Fibroblast of pulmonary artery (primary cell): Measurements from ENCODE around the gene PRAME.
A peak's percentile ranks its signal among the peaks of the same experiment; 100 is the strongest.
"Not testable (repeated sequence)": the region's sequence is repeated elsewhere in the genome, so short reads cannot be mapped to it uniquely, and the experiment has no call there.

ENCODE experiments used
- DNase-seq: peaks from one replicate; pipeline ENCODE4 v3.0.0-alpha.2; 2010; ENCODE audit warnings: low read depth
- H3K4me3 ChIP-seq: replicated peaks from 2 replicates; pipeline ENCODE4 v1.5.1; 2011; ENCODE audit warnings: low read depth, mild to moderate bottlenecking, control low read depth, low read length, moderate library complexity
- TF ChIP-seq, protein P1 (sequence below): IDR thresholded peaks from 2 replicates; pipeline ENCODE4 v1.5.1; 2011; ENCODE audit warnings: mild to moderate bottlenecking, control low read depth, low read length, inconsistent platforms; ENCODE audit errors: missing control alignments

The PRAME gene, protein sequence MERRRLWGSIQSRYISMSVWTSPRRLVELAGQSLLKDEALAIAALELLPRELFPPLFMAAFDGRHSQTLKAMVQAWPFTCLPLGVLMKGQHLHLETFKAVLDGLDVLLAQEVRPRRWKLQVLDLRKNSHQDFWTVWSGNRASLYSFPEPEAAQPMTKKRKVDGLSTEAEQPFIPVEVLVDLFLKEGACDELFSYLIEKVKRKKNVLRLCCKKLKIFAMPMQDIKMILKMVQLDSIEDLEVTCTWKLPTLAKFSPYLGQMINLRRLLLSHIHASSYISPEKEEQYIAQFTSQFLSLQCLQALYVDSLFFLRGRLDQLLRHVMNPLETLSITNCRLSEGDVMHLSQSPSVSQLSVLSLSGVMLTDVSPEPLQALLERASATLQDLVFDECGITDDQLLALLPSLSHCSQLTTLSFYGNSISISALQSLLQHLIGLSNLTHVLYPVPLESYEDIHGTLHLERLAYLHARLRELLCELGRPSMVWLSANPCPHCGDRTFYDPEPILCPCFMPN

DNA sequence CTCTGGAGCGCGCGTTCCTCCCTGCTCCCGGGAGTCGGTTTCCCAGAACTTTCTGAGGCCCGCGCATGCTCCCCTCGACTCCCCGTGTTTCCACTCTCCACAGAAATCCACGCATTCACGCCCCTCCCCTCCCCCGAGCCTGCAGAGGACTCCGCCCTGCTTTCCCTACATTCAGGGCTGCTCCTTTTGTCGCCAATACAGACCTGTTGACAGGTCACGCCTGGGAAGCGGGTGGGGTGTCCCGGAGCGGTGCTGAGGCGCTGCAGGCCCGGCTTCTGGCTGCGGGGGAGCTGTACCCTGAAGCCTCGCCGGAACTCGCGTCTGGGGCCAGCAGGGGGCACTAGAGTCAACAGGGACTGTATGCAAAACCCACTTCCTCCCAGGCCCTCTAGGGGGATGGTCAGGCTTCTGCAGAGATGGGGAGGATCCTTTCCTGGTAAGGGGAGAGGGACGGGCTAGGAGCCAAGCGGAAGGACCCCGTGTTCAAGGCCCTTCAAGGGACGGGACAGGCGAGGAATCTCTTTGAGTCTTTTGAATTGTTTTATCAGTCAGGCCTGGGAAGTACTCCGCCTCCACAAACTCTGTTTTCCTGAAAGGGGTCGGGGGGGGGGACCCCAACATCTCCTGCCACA lies at the start of gene PRAME:
Gene PRAME (minus strand): TSS at position 294 of the 632 bp plus-strand sequence. CDS start 2,433 bp downstream, outside the sequence.
- no peak within 1 kb of the TSS for H3K4me3 ChIP-seq

DNA sequence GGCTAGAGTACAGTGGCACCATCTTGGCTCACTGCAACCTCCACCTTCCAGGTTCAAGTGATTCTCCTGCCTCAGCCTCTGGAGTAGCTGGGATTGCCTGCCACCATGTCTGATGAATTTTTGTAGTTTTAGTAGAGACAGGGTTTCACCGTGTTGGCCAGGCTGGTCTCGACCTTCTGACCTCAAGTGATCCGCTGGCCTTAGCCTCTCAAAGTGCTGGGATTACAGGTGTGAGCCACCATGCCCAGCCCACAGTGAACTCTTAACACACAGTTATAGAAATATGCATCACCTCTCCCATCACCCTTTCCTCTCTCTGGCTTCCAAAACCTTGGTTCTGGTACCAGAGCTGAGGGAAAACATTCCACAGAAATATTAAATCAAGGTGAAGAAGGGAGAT lies 49.0 kb upstream of the PRAME start:
- H3K4me3 ChIP-seq, DNase-seq: not testable (repeated sequence)

More for the DNA sequence above, at the start of gene PRAME:
- DNase-seq, result peak; percentile 39
- TF ChIP-seq, protein P1, sequence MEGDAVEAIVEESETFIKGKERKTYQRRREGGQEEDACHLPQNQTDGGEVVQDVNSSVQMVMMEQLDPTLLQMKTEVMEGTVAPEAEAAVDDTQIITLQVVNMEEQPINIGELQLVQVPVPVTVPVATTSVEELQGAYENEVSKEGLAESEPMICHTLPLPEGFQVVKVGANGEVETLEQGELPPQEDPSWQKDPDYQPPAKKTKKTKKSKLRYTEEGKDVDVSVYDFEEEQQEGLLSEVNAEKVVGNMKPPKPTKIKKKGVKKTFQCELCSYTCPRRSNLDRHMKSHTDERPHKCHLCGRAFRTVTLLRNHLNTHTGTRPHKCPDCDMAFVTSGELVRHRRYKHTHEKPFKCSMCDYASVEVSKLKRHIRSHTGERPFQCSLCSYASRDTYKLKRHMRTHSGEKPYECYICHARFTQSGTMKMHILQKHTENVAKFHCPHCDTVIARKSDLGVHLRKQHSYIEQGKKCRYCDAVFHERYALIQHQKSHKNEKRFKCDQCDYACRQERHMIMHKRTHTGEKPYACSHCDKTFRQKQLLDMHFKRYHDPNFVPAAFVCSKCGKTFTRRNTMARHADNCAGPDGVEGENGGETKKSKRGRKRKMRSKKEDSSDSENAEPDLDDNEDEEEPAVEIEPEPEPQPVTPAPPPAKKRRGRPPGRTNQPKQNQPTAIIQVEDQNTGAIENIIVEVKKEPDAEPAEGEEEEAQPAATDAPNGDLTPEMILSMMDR, result peak; percentile 57

DNA sequence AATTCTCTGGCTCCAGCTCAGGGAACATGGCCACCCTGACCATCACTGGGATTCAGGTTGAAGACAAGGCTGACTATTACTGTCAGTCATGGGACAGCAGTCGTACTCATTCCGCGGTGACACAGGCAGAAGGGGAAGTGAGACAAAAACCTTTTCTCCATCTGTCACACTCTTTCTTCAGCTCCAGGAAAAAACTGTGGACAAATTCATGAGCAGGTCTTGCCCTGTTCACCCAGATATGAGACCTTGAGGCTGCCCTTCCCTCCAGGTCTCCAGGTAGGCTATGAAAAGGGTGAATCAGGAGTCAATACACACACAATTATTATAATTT lies 46.0 kb upstream of the PRAME start:
- TF ChIP-seq, protein P1, result no peak
- H3K4me3 ChIP-seq, result no peak overlapping the region
- no peak for DNase-seq

DNA sequence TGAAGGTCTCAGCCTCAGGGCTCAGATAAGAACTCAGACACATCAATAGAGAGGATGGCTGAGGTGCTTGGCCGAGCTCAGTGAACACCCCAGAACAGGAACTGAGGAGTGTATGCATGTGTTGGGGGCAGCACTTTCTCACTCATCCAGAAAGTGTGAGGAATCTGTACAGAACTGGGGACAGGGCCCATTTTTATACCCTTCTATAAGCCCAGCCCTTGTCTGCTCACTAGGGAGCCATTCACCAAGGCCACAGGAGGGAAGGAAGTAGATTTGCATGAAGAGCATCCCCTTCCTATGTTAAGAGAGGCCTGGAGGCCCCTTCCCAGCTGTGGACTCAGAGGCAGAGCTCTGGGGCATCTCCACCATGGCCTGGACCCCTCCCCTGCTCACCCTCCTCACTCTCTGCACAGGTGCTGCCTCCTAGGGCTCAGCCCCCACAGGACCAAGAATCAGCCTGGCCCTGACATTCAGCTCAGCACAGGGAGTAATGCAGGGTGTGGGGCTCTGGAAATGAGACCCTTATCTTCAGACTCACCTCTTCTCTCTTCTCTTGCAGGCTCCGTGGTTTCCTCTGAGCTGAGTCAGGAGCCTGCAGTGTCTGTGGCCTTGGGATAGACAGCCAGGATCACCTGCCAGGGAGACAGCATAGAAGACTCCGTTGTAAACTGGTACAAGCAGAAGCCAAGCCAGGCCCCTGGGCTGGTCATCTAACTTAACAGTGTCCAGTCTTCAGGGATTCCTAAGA lies 45.4 kb upstream of the PRAME start:
- H3K4me3 ChIP-seq, result no peak overlapping the region
- TF ChIP-seq, protein P1, result no peak
- no peak for DNase-seq

DNA sequence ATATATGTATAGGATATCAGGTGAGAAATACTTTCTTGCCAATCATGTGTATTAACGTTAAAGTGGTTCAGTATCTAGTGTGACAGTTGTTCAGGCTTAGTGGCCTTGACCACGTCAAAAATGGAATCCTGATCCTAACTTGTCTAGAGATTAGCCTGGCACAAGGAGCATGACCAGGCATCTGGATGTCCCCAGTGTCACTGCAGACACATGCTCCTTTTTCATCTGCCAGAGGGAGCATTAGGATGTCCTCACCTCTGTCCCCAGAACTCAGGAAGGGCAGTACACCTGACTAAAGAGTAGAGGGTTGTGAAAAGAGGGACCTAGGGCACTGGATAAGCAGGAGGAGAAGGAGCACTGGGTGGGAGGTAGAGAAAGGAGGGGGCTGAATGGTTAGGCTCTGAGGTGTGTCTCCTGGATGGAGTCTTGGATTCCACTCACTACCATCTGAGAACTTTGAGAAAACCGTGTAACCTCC lies 44.4 kb upstream of the PRAME start:
- TF ChIP-seq, protein P1, result no peak
- H3K4me3 ChIP-seq, result no peak overlapping the region
- DNase-seq, result no peak

DNA sequence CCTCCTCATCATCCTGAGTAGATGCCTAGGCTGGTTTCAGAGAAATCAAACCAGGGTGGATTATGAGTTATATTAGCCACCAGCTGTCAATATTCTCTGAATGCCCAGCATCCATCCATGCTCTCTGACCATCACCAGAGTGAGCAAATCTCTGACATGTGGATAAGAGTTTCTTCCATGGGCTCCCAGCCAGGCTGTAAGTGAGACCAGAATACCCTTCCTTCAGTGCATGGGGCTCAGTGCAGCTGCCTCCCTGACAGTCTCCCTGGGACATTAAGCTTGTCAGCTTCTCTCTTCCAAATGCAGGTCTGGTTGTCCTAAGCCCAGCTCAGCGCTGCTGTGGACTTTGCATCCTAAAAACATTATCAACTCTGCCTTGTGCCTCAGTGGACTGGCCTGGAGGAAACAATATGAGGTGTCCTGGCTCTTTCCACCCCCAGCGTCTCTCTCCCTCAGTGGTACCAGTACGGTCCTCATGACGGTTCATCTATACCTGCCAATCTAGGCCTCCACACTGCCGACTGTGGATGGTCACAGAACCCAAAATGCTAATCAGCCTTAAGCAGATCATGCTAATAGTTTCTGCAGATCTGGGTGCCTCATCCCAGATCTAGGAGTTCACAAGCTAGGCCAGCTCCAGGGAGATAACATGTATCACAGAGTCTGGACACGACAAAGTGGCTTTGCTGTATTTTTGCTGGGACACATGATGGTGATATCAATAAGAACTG lies 41.6 kb upstream of the PRAME start:
- no peak for DNase-seq
- no peak overlapping the region for H3K4me3 ChIP-seq
- TF ChIP-seq, protein P1, result no peak
